ENCODE data around the gene ARL14.

Gene ARL14

DNA sequence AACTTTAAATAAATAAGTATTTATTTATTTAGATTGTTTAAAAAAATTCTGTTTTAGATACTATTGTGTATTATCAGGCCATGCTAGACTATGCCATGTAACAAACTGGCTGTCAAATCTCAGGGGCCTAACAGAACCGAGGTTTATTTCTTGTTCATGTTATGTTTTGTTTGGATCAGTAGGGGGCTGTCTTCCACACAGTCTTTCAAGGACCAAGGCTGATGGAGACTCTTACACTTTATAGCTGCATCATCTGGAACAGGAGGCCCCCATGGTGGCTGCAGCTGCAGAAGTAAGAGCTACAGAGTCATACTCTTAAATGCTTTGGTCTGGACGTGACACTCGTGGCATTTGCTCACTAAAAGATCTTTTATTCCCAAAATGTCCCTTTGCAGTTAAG, 33.0 kb upstream of the ARL14 start:
- TF ChIP-seq CTCF (IDR thresholded peaks at IDR 0.05), result no peak

- TF ChIP-seq CTCF (IDR thresholded peaks at IDR 0.05), result no peak
These were observed 32.5 kb upstream of the ARL14 start for GRCh38 chr3:160644491-160644890.

GRCh38 chr3:160648701-160649100, 28.3 kb upstream of the ARL14 start:
- no peak for TF ChIP-seq CTCF (IDR thresholded peaks at IDR 0.05)

- no peak for TF ChIP-seq CTCF (IDR thresholded peaks at IDR 0.05)
These were observed 27.4 kb upstream of the ARL14 start for GRCh38 chr3:160649596-160649995.

DNA sequence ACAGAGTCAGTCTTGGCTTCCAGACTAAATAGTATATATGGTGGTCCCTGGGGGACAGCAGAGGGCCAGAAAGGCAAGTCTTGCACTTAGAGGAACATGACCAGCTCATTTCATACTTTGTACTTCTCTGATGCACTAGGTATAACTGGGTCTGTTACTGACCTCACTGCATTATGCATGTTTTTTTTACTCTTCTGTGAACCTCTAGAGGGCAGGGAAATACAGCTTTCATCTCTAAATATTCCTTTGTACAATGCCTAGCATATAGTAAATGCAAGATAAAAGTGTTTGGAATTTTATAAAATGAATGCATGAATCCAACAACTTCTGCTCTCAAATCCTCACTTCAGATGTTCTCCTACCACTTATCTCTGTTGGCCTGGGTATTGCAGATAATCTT, 23.4 kb upstream of the ARL14 start:
- TF ChIP-seq CTCF (IDR thresholded peaks at IDR 0.05), result no peak

GRCh38 chr3:160660902-160661301, 16.1 kb upstream of the ARL14 start:
- no peak for TF ChIP-seq CTCF (IDR thresholded peaks at IDR 0.05)

GRCh38 chr3:160661660-160662059, 15.3 kb upstream of the ARL14 start:
- TF ChIP-seq CTCF (IDR thresholded peaks at IDR 0.05), result no peak

DNA sequence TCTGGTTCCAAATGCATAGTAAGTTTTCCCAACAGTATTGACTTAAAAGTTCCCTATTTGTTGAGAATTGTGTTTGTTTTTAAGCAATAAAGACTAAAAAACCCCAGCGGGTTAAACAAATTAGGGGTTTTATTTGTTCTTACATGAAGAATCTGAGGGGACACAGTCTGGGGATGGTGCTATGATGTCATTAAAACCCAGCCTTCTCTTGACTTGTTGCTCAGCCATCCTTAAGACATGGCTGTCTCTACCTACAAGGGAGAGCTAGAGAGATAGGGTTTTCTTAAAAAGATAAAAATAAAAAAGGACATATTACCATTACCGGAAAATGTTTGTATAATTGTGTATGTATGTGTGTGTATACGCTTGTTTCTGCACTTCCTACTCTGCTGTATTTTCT, 11.7 kb upstream of the ARL14 start:
- no peak for TF ChIP-seq CTCF (IDR thresholded peaks at IDR 0.05)

Data from LNCAP (cell line).